B cell (primary cell): ENCODE data around the gene DCTN3. TPM values are rescaled to one million over a fixed set of nuclear protein-coding genes. Genes with fewer than 3 reads are reported as not detected.

Experiments used
- ATAC-seq: fragments of 200-7000 bp; cut with Tn5 transposase; one replicate; pipeline ENCODE4 v1.10.0; 2021; ENCODE audit warnings: low read depth, mild to moderate bottlenecking, moderate number of reproducible peaks, moderate library complexity
- CTCF ChIA-PET: fragments of 350-600 bp; sonication (Branson Sonifier 250); formaldehyde crosslinking; loops from one replicate; lab custom pipeline; 2021; ENCODE audit warnings: antibody characterized with exemption, inconsistent platforms; lab: Charles Lee
- POLR2A ChIA-PET: fragments of 350-600 bp; sonication (Branson Sonifier 250); formaldehyde crosslinking; loops from one replicate; lab custom pipeline; 2021; ENCODE audit warnings: antibody characterized with exemption; lab: Charles Lee
- DNase-seq: peaks from one replicate; pipeline ENCODE4 v3.0.0; 2013
- H2AFZ ChIP-seq: 2 replicates; pipeline ENCODE4 v1.6.1; 2012; ENCODE audit warnings: mild to moderate bottlenecking, low read depth, low read length; ENCODE audit not compliant: insufficient read depth, poor library complexity, severe bottlenecking
- H3K27ac ChIP-seq, 2 donors: 1 replicate in 1 of 2; 2 replicates in 1 of 2; pipeline ENCODE4 v1.5.1; 2012 to 2013; ENCODE audit warnings: low read length in 2 of 2, mild to moderate bottlenecking in 2 of 2, moderate library complexity in 1 of 2
- H3K27me3 ChIP-seq, 4 experiments: fragments of 200-600 bp in 1 of 4; sonication (generic) in 1 of 4; replicated peaks in 1 of 4; 1 replicate in 2 of 4; 2 replicates in 2 of 4; pipeline versions ENCODE4 v1.6.1 to v1.7.0; 2013 to 2016; ENCODE audit warnings: low read length in 3 of 4, mild to moderate bottlenecking in 2 of 4, mixed read lengths in 1 of 4, moderate library complexity in 1 of 4; ENCODE audit not compliant: insufficient read depth in 4 of 4, control insufficient read depth in 3 of 4; ENCODE audit errors: control extremely low read depth in 1 of 4
- H3K36me3 ChIP-seq, 2 experiments: replicated peaks in 1 of 2; 1 replicate in 1 of 2; 2 replicates in 1 of 2; pipeline versions ENCODE4 v1.6.1 to v1.7.1; 2013; ENCODE audit warnings: low read length in 1 of 2; ENCODE audit not compliant: insufficient read depth in 2 of 2, control insufficient read depth in 1 of 2; ENCODE audit errors: control extremely low read depth in 1 of 2, extremely low read depth in 1 of 2
- H3K4me1 ChIP-seq, 2 donors: fragments of 200-600 bp in 1 of 2; sonication (generic) in 1 of 2; 1 replicate in 1 of 2; 2 replicates in 1 of 2; pipeline versions ENCODE4 v1.5.1 to v1.6.1; 2013 to 2017; ENCODE audit warnings: low read length in 2 of 2; ENCODE audit not compliant: control insufficient read depth in 2 of 2, insufficient read depth in 2 of 2
- H3K4me2 ChIP-seq: replicated peaks from 2 replicates; pipeline ENCODE3; 2012; ENCODE audit warnings: mild to moderate bottlenecking, low read depth, low read length; ENCODE audit not compliant: poor library complexity, severe bottlenecking
- H3K4me3 ChIP-seq, 5 experiments: fragments of 200-600 bp in 1 of 5; sonication (generic) in 1 of 5; 1 replicate in 3 of 5; 2 replicates in 2 of 5; pipeline versions ENCODE4 v1.5.1 to v1.7.0; 2011 to 2016; ENCODE audit warnings: low read length in 4 of 5, mild to moderate bottlenecking in 4 of 5, low read depth in 2 of 5, control low read depth in 1 of 5, moderate library complexity in 1 of 5; ENCODE audit not compliant: insufficient read depth in 1 of 5; ENCODE audit errors: control extremely low read depth in 1 of 5, extremely low read depth in 1 of 5
- H3K79me2 ChIP-seq: fragments of 200-600 bp; sonication (generic); one replicate; pipeline ENCODE4 v1.6.0; 2016; ENCODE audit warnings: low read length; ENCODE audit not compliant: control insufficient read depth, insufficient read depth
- H3K9ac ChIP-seq: fragments of 200-600 bp; sonication (generic); 2 replicates; pipeline ENCODE4 v1.6.1; 2017; ENCODE audit warnings: mild to moderate bottlenecking, low read length, moderate library complexity
- H3K9me3 ChIP-seq, 3 donors: one replicate each; pipeline versions ENCODE4 v1.6.1 to v1.7.1; 2013; ENCODE audit warnings: low read length in 2 of 3; ENCODE audit not compliant: control insufficient read depth in 2 of 3, insufficient read depth in 1 of 3; ENCODE audit errors: control extremely low read depth in 1 of 3
- H4K20me1 ChIP-seq: 2 replicates; pipeline ENCODE4 v1.6.0; 2012; ENCODE audit warnings: mild to moderate bottlenecking, low read length; ENCODE audit not compliant: insufficient read depth, control insufficient read depth, poor library complexity, severe bottlenecking
- H3K27ac Mint-ChIP-seq: one replicate; pipeline ENCODE4 v1.8.0; 2021; ENCODE audit warnings: mixed read lengths
- H3K27me3 Mint-ChIP-seq: one replicate; pipeline ENCODE4 v1.8.0; 2021; ENCODE audit warnings: mixed read lengths
- H3K4me1 Mint-ChIP-seq: one replicate; pipeline ENCODE4 v1.8.0; 2021; ENCODE audit warnings: mixed read lengths
- H3K4me3 Mint-ChIP-seq: one replicate; pipeline ENCODE4 v1.8.0; 2021; ENCODE audit warnings: mixed read lengths
- H3K9me3 Mint-ChIP-seq: one replicate; pipeline ENCODE4 v1.8.0; 2022; ENCODE audit warnings: mixed read lengths; ENCODE audit not compliant: insufficient read depth
- CTCF ChIP-seq: fragments of 200-600 bp; IDR thresholded peaks from one replicate; pipeline ENCODE4 v1.8.0; 2022; ENCODE audit warnings: antibody characterized with exemption, mild to moderate bottlenecking
- EZH2 ChIP-seq: IDR thresholded peaks from 2 replicates; pipeline ENCODE4 v1.6.1; 2012; ENCODE audit warnings: borderline replicate concordance, low read depth, mild to moderate bottlenecking, moderate library complexity, low read length; ENCODE audit not compliant: insufficient read depth, poor library complexity, severe bottlenecking
- WGBS: methylation state at CpG from one replicate; pipeline ENCODE4 v1.1.5; 2013; ENCODE audit warnings: missing lambda C conversion rate; ENCODE audit not compliant: insufficient coverage; 5-methylcytosine and 5-hydroxymethylcytosine counted together
- intact Hi-C: fragments of 100-400 bp; cut with micrococcal nuclease; formaldehyde crosslinking; loops from one replicate; pipeline ENCODE4 v1.10.0; 2022
- polyA plus RNA-seq: library from polyadenylated mRNA; depleted of rRNA; stranded (reverse); fragments of >200 nt; gene quantifications from 2 replicates; pipeline ENCODE4 v1.2.3, GENCODE V29; 2012
- total RNA-seq, 2 donors: library from RNA; stranded (reverse); fragments of 120-200 nt in 1 of 2; gene quantifications; 1 replicate in 1 of 2; 2 replicates in 1 of 2; pipeline versions ENCODE4 v1.2.3 to v1.2.4, GENCODE V29; 2013 to 2022

DCTN3 gene
- total and polyA plus RNA-seq, 2 donors (not counting 1 experiment from before 2014, with no cell fraction given) = 48.2 to 75.0 TPM

- Histone ChIP-seq H3K4me3 (no peak overlapping the region), H3K9ac (no peak overlapping the region), H3K36me3 (no peaks in the 10 kb centered on the region), H4K20me1 (no peaks in the 10 kb centered on the region), H3K4me1 (peaks cover 33 to 40% of the 10 kb centered on the region in 2 donors), H2AFZ (no peak overlapping the region), H3K27me3 (peaks cover 0 to 66% (median 36%) of the 10 kb centered on the region in 4 experiments), H3K79me2 (no peaks in the 10 kb centered on the region), H3K9me3 (peaks cover 0 to 22% (median 0%) of the 10 kb centered on the region in 3 donors), H3K4me2 (no peak overlapping the region), H3K27ac (no peak overlapping the region)
- DNase-seq = no peak
- WGBS = 70% methylated on average over 2 of the region's 9 CpGs
- no peak overlapping the region for H3K4me3 Mint-ChIP-seq
- TF ChIP-seq EZH2 = no peak
- TF ChIP-seq CTCF = no peak
- no peak overlapping the region for H3K27ac Mint-ChIP-seq
- peaks cover 27% of the 10 kb centered on the region for H3K4me1 Mint-ChIP-seq
- intact Hi-C loops = loop anchor here (5.0 to 10.0 kb wide), 2 partner anchors 262 to 969 kb away; no protein-coding TSS in a partner anchor
- CTCF ChIA-PET = interaction anchor here (1.2 to 3.0 kb wide), 3 partner anchors 10 to 190 kb away, joined by 3 to 19 read pairs (median 5); no protein-coding TSS in a partner anchor
- ATAC-seq = no peak
- peaks cover 65% of the 10 kb centered on the region for H3K27me3 Mint-ChIP-seq
- POLR2A ChIA-PET = no interaction called here
- no peaks in the 10 kb centered on the region for H3K9me3 Mint-ChIP-seq
Observed at GRCh38 chr9:34594177-34594576, 26.1 kb downstream of the DCTN3 start.

- WGBS = 9% methylated on average over 25 of the region's 26 CpGs
- CTCF ChIA-PET = interaction anchor here (0.6 to 2.7 kb wide), 11 partner anchors 7 to 189 kb away, joined by 3 to 30 read pairs (median 4); no protein-coding TSS in a partner anchor
- no peaks in the 10 kb centered on the region for H4K20me1 ChIP-seq
- H2AFZ ChIP-seq = no peak overlapping the region
- no peaks in the 10 kb centered on the region for H3K79me2 ChIP-seq
- Mint-ChIP-seq H3K27ac (no peak overlapping the region), H3K4me1 (peaks cover 37% of the 10 kb centered on the region), H3K9me3 (no peaks in the 10 kb centered on the region), H3K27me3 (peaks cover 73% of the 10 kb centered on the region), H3K4me3 (peak overlapping the region; percentile 81)
- peaks cover 0 to 26% (median 0%) of the 10 kb centered on the region in 3 donors for H3K9me3 ChIP-seq
- POLR2A ChIA-PET = no interaction called here
- no peak overlapping the region for H3K4me3 ChIP-seq
- intact Hi-C loops = loop anchor here (5.0 to 10.0 kb wide), 2 partner anchors 261 to 968 kb away; no protein-coding TSS in a partner anchor
- H3K36me3 ChIP-seq = no peaks in the 10 kb centered on the region
- H3K4me2 ChIP-seq = peak overlapping the region; percentile 99
- peaks cover 40 to 49% of the 10 kb centered on the region in 2 donors for H3K4me1 ChIP-seq
- H3K9ac ChIP-seq = no peak overlapping the region
- no peak for ATAC-seq
- TF ChIP-seq CTCF (no peak), EZH2 (no peak)
- DNase-seq = peak; percentile 32
- H3K27me3 ChIP-seq = peaks cover 0 to 73% (median 45%) of the 10 kb centered on the region in 4 experiments
- no peak overlapping the region for H3K27ac ChIP-seq
Observed at GRCh38 chr9:34592895-34593601, 27.2 kb downstream of the DCTN3 start.
